Measurements from ENCODE around the gene MELK.

The MELK gene

DNA sequence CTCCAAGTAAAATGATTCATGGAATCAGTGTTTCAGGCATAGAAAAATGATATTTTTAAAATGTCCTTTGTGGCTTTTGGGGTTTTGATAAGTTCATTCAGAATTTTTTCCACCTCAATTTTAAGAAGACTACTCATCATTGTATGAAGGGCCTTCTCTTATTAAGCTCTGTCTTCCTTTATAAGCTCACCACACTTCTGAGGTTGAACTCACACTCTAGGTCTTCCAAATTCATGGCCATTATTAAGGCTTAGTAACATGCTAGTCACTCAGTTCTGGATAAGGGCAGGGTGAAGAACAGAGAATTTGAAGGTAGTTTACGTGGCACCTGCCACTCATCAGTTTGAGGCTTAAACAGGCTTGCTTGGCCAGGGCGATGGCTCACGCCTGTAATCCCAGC is 4.2 kb downstream of the MELK start:
- TF ChIP-seq, protein P1, sequence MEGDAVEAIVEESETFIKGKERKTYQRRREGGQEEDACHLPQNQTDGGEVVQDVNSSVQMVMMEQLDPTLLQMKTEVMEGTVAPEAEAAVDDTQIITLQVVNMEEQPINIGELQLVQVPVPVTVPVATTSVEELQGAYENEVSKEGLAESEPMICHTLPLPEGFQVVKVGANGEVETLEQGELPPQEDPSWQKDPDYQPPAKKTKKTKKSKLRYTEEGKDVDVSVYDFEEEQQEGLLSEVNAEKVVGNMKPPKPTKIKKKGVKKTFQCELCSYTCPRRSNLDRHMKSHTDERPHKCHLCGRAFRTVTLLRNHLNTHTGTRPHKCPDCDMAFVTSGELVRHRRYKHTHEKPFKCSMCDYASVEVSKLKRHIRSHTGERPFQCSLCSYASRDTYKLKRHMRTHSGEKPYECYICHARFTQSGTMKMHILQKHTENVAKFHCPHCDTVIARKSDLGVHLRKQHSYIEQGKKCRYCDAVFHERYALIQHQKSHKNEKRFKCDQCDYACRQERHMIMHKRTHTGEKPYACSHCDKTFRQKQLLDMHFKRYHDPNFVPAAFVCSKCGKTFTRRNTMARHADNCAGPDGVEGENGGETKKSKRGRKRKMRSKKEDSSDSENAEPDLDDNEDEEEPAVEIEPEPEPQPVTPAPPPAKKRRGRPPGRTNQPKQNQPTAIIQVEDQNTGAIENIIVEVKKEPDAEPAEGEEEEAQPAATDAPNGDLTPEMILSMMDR (IDR thresholded peaks at IDR 0.05; ENCODE audit: low read depth, low read length) = no peak
- H3K4me3 ChIP-seq (replicated peaks in 1 of 2; ENCODE audit: low read depth in 2 of 2, low read length in 2 of 2) = no peak overlapping the region
- DNase-seq (ENCODE audit: low read depth in 2 of 2) = no peak

DNA sequence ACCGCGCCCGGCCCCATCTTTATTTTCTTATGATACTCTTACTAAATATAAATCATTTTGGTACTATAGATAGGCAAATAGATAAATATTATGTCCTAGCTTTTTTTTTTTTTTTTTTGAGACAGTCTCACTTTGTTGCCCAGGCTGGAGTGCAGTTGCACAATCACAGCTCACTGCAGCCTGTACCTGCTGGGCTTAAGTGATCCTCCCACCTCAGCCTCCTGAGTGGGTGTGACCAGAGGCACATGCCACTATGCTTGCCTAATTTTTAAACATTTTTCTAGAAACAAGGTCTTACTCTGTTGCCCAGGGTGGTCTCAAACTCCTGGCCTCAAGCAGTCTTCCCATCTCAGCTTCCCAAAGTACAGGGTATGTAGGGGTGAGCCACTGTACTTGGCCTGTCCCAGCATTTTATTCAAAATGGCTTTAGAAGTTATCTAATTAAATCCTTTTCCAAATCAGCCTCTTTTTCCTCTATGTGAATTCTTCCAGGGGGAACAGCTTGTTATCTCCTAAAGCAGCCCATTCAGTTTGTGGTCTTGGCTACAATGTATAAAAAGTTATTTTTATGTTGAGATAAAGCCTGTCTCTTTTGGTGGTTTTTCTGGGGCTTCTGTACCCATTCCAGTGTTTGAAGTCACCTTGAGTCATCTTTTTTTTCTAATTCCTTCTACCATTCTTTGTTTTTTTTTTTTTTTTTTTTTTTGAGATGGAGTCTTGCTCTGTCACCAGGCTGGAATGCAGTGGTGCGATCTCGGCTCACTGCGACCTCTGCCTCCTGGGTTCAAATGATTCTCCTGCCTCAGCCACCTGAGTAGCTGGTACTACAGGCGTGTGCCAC is 12.1 kb downstream of the MELK start:
- DNase-seq (ENCODE audit: low read depth in 2 of 2) = peak; percentile 34 to 84
- TF ChIP-seq, protein P1 (IDR thresholded peaks at IDR 0.05; ENCODE audit: low read depth, low read length) = no peak
- H3K4me3 ChIP-seq (replicated peaks in 1 of 2; ENCODE audit: low read depth in 2 of 2, low read length in 2 of 2) = no peak overlapping the region

GRCh38 chr9:36590231-36590630 is 17.5 kb downstream of the MELK start:
- no peak for DNase-seq (ENCODE audit: low read depth in 2 of 2)
- H3K4me3 ChIP-seq (replicated peaks in 1 of 2; ENCODE audit: low read depth in 2 of 2, low read length in 2 of 2) = no peak overlapping the region
- TF ChIP-seq, protein P1 (IDR thresholded peaks at IDR 0.05; ENCODE audit: low read depth, low read length) = no peak

DNA sequence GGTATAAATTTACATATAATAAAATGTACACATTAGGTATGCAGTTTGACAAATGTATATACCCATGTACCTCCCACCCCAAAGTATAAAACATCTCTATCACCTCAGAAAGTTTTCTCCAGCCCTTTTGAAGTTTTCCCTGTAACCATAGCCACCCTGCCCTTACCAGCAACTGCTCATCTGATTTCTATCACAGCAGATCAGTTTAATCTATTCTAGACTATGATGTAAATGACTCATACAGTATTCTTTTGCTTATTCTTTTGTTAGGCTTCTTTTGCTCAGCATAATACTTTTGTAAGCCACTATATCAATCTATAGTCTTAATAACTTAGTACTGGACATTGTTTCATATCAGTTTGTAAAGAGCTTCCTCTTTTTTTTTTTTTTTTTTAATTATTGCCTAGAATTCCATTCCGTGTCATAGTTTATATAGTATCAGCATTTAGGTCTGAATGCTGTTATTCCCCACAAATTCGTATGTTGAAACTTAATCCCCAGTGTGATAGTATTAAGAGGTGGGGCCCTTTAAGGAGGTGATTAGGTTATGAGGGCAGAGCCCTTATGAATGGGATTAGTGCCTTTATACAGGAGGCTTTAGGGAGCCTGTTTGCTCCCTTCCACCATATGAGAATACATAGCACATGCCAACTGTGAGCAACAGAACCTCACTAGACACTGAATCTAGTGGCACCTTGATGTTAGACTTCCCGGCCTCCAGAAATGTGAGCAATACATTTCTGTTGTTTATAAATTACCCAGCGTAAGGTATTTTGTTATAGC is 20.3 kb downstream of the MELK start:
- no peak overlapping the region for H3K4me3 ChIP-seq (replicated peaks in 1 of 2; ENCODE audit: low read depth in 2 of 2, low read length in 2 of 2)
- DNase-seq (ENCODE audit: low read depth in 2 of 2) = no peak
- TF ChIP-seq, protein P1 (IDR thresholded peaks at IDR 0.05; ENCODE audit: low read depth, low read length) = no peak

DNA sequence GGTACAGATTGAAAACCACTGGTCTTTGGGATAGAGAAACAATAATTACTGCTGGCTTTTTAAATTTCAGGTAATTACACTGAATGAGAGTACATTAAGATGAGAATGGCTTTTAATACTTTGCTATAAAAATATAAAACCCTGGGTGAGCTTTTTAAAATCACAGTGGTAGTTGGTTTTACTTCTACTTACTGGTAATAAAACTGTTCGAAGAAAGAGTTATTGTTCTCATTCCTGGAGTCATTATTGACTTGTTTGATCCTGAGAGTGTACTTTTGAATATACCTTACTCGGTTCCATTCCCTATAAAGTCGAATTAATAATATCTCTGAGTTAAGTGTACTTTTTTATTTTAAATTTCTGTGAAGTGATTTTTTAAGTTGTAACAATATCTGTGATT is 21.5 kb downstream of the MELK start:
- TF ChIP-seq, protein P1 (IDR thresholded peaks at IDR 0.05; ENCODE audit: low read depth, low read length) = no peak
- H3K4me3 ChIP-seq (replicated peaks in 1 of 2; ENCODE audit: low read depth in 2 of 2, low read length in 2 of 2) = no peak overlapping the region
- DNase-seq (ENCODE audit: low read depth in 2 of 2) = no peak

GRCh38 chr9:36597412-36598178 is 24.9 kb downstream of the MELK start:
- DNase-seq (ENCODE audit: low read depth in 2 of 2) = peak; percentile 73 to 82
- no peak overlapping the region for H3K4me3 ChIP-seq (replicated peaks in 1 of 2; ENCODE audit: low read depth in 2 of 2, low read length in 2 of 2)
- TF ChIP-seq, protein P1 (IDR thresholded peaks at IDR 0.05; ENCODE audit: low read depth, low read length) = peak; percentile 89
